ENCODE data around the gene UBE2D2. TPM values are rescaled to one million over a fixed set of nuclear protein-coding genes. Genes with fewer than 3 reads are reported as not detected.
A peak's percentile ranks its signal among the peaks of the same experiment; 100 is the strongest.
"Not testable (repeated sequence)": the region's sequence is repeated elsewhere in the genome, so short reads cannot be mapped to it uniquely, and the experiment has no call there.

The UBE2D2 gene
- total RNA-seq, 2 donors from 2014 or later, result 176 to 190 TPM

DNA sequence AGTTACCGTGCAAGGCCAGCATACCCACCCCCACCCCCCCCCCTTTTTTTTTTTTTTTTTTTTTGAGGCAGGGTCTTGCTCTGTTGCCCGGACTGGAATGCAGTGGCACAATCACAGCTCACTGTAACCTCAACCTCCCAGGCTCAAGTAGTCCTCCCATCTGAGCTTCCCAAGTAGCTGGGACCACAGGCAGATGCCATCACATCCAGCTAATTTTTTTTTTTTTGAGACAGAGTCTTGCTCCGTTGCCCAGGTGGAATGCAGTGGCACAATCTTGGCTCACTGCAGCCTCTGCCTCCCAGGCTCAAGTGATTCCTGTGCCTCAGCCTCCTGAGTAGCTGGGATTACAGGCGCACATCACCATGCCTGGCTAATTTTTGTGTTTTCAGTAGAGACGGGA lies 64.3 kb downstream of the UBE2D2 start:
- H3K9me3 Mint-ChIP-seq, ATAC-seq: not testable (repeated sequence)
- peaks cover 14% of the 10 kb centered on the region for H3K36me3 Mint-ChIP-seq

DNA sequence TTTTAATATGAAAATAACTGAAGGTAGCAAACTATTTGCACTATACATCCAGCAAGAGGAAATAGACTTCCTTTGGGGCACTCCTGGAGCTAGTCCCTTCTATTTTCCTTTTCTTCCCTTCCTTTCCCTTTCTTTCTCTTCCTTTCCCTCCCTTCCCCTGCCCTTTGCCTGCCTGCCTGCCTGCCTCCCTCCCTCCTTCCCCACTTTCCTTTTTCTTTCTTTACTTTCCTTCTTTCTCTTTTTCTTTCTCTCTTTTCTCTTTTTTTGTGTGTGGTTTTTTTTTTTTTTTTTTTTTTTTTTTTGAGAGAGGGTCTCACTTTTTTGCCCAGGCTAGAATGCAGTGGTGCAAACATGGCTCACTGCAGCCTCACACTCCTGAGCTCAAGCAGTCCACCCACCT lies 69.7 kb downstream of the UBE2D2 start:
- H3K27ac Mint-ChIP-seq, result no peak overlapping the region
- ATAC-seq (no peak), DNase-seq (ENCODE audit: low spot score) (no peak)
- no peak overlapping the region for H3K4me3 Mint-ChIP-seq
- peaks cover 23 to 27% of the 10 kb centered on the region in 2 donors for H3K4me1 Mint-ChIP-seq (ENCODE audit: low read depth in 2 of 2)
- peaks cover 9% of the 10 kb centered on the region for H3K36me3 Mint-ChIP-seq
- H3K27me3 Mint-ChIP-seq, result no peaks in the 10 kb centered on the region
- H3K9me3 Mint-ChIP-seq, result no peaks in the 10 kb centered on the region

More for the DNA sequence above, 64.3 kb downstream of the UBE2D2 start:
- H3K27me3 Mint-ChIP-seq; DNase-seq (ENCODE audit: low spot score); H3K27ac Mint-ChIP-seq; H3K4me3 Mint-ChIP-seq; H3K4me1 Mint-ChIP-seq (ENCODE audit: low read depth in 2 of 2): not testable (repeated sequence)

DNA sequence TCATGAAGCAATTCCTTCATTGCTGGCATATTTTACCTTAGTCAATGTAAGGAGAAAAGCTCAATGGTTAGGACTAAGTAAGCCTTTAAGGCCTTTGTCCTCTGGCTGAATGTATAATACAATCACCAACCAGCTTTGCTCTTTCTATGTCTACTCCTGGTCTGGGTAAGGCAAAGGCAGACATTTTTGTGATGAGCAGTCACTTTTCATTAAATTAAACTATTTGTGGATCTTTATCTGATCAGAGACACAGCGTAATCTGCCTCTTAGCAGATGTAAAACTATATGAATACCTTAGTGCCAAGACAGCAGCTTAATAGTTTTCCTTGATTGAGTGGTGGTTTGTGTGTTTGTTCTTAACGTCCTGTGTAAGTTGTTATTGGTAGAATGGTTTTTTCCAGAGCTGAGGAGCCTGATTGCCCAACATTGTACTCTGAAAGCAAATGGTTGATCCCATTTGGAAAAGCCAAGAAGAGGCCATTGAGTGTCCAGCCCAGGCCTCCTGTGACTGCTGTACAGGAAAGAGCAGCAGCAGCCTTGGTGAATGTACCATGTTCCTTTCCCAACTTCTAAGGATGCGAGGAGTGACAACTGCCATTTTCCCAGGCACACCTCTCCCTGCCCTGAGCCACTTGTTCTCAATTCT lies 70.5 kb downstream of the UBE2D2 start:
- Mint-ChIP-seq H3K9me3 (no peaks in the 10 kb centered on the region), H3K4me3 (no peak overlapping the region), H3K36me3 (peaks cover 8% of the 10 kb centered on the region), H3K4me1 (ENCODE audit: low read depth in 2 of 2) (peaks cover 31 to 34% of the 10 kb centered on the region in 2 donors), H3K27me3 (no peaks in the 10 kb centered on the region), H3K27ac (no peak overlapping the region)
- ATAC-seq (no peak), DNase-seq (ENCODE audit: low spot score) (no peak)

DNA sequence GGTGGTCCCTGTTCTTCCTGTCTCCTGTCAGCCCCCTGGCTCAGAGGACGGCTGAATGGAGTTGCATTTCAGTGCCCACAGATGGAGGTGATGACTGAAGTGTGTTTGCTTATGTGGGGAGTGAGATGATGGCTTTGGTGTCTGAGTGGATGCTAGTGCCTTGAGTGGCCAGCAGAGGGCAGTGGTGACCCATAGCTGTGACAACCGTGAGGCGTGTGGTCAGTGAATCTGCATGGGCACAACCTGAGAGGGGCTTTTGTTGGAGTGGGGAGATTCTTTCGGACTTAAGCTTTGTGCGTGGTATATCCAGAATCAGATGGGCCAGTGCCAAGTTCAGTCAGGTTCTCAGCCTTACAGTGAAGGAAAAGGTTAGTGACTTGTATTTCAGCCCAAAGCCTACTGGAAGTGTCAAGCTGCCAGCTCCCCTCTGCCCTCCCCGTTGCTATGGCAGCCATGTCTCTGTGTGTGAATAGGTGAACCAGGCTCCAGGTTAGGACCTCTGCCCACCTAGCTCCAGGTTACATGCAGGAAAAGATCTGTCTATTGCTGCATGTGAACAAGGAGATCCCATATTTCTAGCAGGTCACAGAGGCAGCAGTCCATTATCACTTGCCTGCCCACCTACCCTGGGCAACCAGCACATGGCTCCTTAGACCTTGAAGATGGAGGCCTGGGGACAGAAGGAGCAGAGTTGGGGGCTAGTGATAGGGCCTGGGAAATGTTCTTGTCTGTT lies 72.3 kb downstream of the UBE2D2 start:
- H3K4me1 Mint-ChIP-seq (ENCODE audit: low read depth in 2 of 2), result peaks cover 33 to 40% of the 10 kb centered on the region in 2 donors
- no peaks in the 10 kb centered on the region for H3K9me3 Mint-ChIP-seq
- H3K27ac Mint-ChIP-seq, result peak overlapping the region; percentile 1 to 4
- no peaks in the 10 kb centered on the region for H3K36me3 Mint-ChIP-seq
- DNase-seq (ENCODE audit: low spot score) (no peak), ATAC-seq (peak; percentile 48 to 62)
- no peak overlapping the region for H3K4me3 Mint-ChIP-seq
- no peaks in the 10 kb centered on the region for H3K27me3 Mint-ChIP-seq

DNA sequence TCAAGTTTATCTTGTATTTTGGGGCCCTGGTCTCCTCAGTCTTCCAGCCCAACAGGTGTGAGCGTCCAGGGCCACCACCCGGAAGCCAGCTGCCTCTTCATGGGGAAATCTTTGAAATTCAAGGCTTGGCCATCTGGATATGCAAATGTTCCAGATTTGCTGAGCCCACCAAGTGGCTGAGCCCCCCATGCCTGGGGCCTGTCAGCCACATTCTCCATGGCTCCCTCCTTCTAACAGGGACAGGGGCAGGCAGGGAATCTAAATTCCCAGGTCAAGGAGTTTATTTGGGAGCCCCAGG lies 72.8 kb downstream of the UBE2D2 start:
- Mint-ChIP-seq H3K4me3 (no peak overlapping the region), H3K36me3 (no peaks in the 10 kb centered on the region), H3K27me3 (no peaks in the 10 kb centered on the region), H3K9me3 (no peaks in the 10 kb centered on the region), H3K27ac (peak overlapping the region in 1 of 2 donors; percentile 1), H3K4me1 (ENCODE audit: low read depth in 2 of 2) (peaks cover 33 to 44% of the 10 kb centered on the region in 2 donors)
- DNase-seq (ENCODE audit: low spot score), result no peak
- ATAC-seq, result no peak

DNA sequence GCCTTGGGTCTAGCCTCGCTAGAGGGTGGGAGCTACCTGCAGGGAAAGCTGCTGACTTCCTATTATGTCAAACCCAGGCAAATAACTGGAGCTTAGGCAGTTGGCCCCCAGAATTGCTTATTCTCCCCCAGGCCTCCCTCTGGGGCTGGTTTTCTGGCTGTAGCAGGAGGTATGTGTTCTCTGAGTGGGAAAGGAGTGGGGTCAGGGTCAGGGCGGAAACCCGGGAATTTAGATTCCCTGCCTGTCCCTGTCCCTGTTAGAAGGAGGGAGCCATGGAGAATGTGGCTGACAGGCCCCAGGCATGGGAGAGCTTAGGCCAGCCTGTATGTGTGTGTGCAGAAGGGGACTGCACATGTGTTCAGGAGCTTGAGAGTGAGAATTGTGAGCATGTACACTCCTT lies 73.4 kb downstream of the UBE2D2 start:
- ATAC-seq (no peak), DNase-seq (ENCODE audit: low spot score) (no peak)
- Mint-ChIP-seq H3K4me3 (no peak overlapping the region), H3K27me3 (no peaks in the 10 kb centered on the region), H3K27ac (peak overlapping the region; percentile 93 to 95), H3K36me3 (no peaks in the 10 kb centered on the region), H3K4me1 (ENCODE audit: low read depth in 2 of 2) (peaks cover 33 to 46% of the 10 kb centered on the region in 2 donors), H3K9me3 (no peaks in the 10 kb centered on the region)

DNA sequence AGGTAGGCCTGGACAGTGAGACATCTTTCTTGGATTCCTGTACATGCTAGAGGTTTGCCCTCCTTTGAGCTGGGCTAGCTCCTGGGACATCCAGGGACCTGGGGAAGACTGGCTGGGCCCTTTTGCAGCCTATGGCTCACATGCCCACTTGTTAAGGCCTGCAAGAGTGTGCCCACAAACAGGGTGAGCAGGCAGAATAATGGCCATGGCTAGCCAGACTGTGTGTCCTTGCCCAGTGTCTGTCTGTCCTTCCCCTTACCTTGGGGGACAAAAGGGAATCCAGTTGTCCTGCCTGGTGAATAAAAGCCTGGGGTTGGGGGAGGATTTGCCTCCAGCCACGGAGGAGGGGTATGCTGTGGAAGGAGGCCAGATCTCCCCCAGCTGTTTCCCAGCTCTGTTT lies 74.1 kb downstream of the UBE2D2 start:
- H3K9me3 Mint-ChIP-seq, result no peaks in the 10 kb centered on the region
- H3K36me3 Mint-ChIP-seq, result no peaks in the 10 kb centered on the region
- H3K27ac Mint-ChIP-seq, result peak overlapping the region; percentile 93 to 95
- peak overlapping the region; percentile 68 for H3K4me3 Mint-ChIP-seq
- ATAC-seq, result no peak
- no peaks in the 10 kb centered on the region for H3K27me3 Mint-ChIP-seq
- H3K4me1 Mint-ChIP-seq (ENCODE audit: low read depth in 2 of 2), result peaks cover 33 to 47% of the 10 kb centered on the region in 2 donors
- DNase-seq (ENCODE audit: low spot score), result no peak

DNA sequence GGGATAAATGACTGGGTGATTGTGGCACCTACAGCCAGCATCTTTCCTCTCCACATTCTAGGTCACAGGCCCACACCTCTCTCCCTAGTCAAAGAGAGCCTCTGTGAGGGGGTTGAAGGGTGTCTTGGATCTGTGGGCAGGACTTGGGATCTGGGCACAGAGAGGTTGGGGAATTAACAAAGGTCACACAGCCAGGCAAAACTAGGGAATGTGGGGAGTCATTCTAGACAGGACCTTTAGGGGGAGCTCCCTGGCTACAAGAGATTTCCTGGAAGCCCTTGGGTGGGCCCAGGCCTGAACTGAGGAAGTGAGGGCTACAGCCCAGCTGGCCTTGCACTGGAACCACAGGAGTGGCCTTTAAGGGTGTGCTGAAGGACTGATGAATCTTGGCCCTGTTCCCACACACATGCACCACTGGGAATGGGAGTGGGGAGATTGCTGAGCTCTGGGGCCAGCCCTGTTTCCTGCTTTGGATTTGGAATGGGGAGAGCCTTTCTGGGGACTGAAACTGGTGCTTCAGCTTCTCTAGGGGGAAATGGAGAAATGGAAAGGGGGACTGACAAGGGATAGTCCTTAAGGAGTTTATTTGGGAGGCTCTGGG lies 74.6 kb downstream of the UBE2D2 start:
- ATAC-seq, result no peak
- Mint-ChIP-seq H3K27me3 (no peaks in the 10 kb centered on the region), H3K9me3 (no peaks in the 10 kb centered on the region), H3K4me1 (ENCODE audit: low read depth in 2 of 2) (peaks cover 33 to 47% of the 10 kb centered on the region in 2 donors), H3K27ac (peak overlapping the region; percentile 93 to 95), H3K4me3 (peak overlapping the region; percentile 68), H3K36me3 (no peaks in the 10 kb centered on the region)
- DNase-seq (ENCODE audit: low spot score), result no peak

DNA sequence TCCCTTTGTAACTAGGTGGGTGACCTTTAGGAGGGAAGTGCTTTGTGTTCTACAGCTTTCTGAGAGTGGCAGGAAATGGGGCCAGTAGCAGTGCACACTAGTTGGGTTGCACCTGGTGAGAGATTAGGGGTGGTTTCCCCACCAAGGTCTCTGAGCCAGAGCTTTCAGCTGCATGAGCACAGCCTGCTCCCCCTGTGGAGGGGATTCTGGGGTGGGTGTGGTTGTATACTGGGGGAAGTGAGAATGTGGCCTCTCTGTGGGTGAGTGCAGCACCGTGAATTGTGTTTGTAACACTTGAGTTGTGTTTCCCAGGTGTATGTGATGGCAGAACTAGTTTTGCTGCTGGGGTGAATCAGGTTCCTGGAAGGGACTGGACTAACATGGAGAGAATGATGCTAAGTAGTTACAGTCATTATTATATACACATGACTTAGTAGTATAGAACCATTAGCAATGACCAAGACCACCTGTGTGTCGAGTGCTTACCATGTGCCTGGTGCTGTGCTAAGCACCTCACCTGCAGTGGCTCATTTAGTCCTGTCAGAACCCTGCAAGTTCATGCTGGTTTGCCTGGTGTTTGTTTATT lies 75.2 kb downstream of the UBE2D2 start:
- ATAC-seq (peak; percentile 25 to 35), DNase-seq (ENCODE audit: low spot score) (no peak)
- Mint-ChIP-seq H3K27ac (peak overlapping the region; percentile 93 to 95), H3K4me3 (peak overlapping the region; percentile 68), H3K4me1 (ENCODE audit: low read depth in 2 of 2) (peaks cover 33 to 47% of the 10 kb centered on the region in 2 donors), H3K36me3 (no peaks in the 10 kb centered on the region), H3K27me3 (no peaks in the 10 kb centered on the region), H3K9me3 (no peaks in the 10 kb centered on the region)

DNA sequence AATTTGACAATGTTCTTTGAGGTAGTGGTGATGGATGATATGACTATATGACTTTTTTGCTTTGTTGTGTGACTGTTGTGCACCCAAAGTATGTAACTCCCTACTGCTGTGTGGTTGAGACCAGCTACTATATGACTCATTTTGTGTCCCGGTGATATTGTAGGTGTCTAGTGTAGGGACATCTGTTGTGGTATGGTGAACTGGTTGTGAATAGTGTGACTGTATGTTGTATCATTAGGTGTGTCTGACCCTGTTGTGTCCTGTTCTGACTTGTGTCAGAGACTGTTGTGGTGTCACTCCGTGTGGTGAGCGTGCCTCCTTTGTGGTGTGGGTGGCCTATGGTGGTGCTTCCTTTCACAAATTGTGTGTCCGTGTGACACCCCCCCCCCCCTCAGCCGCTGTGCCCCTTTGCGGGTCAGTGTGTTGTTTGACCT lies 75.9 kb downstream of the UBE2D2 start:
- no peak for DNase-seq (ENCODE audit: low spot score)
- H3K36me3 Mint-ChIP-seq, result no peaks in the 10 kb centered on the region
- no peaks in the 10 kb centered on the region for H3K9me3 Mint-ChIP-seq
- peaks cover 33 to 50% of the 10 kb centered on the region in 2 donors for H3K4me1 Mint-ChIP-seq (ENCODE audit: low read depth in 2 of 2)
- ATAC-seq, result peak; percentile 78 to 88
- no peaks in the 10 kb centered on the region for H3K27me3 Mint-ChIP-seq
- peak overlapping the region; percentile 68 for H3K4me3 Mint-ChIP-seq
- peak overlapping the region; percentile 93 to 95 for H3K27ac Mint-ChIP-seq

DNA sequence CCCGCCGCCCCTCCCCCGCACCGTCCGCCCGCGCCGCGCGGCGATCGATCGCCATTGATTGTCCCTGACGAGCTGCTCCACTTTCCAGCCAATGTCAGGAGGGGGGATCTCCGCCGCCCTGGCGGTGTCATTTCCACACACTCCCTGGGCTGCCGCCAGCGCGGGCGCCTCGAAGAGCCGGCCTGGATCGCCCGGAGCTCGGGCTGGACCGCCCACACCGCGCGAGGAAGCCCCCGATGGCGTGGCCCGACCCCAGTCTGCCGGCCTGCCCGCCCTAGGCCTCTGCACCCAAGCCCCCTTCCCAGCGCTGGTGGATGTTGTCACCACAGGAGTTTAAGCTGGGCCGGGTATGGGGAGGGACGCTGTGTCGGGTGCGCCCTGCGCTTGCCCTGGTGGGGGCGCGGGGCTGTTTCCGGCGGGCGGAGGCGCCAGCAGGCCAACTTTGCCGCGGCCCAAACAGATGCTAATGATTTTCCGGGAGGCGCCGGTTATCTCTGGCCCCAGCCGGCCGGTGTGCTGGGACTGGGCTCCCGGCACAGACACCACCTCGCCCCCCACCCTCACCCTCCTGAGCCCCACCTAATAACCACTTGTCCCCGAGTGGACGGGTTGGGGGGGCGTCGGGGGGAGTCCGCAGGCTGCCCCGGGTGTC lies 76.4 kb downstream of the UBE2D2 start:
- Mint-ChIP-seq H3K27me3 (no peaks in the 10 kb centered on the region), H3K4me1 (ENCODE audit: low read depth in 2 of 2) (peaks cover 33 to 50% of the 10 kb centered on the region in 2 donors), H3K27ac (peak overlapping the region; percentile 93 to 95), H3K36me3 (no peaks in the 10 kb centered on the region), H3K9me3 (no peaks in the 10 kb centered on the region), H3K4me3 (peak overlapping the region; percentile 68)
- ATAC-seq (peak; percentile 67 to 85), DNase-seq (ENCODE audit: low spot score) (no peak)

DNA sequence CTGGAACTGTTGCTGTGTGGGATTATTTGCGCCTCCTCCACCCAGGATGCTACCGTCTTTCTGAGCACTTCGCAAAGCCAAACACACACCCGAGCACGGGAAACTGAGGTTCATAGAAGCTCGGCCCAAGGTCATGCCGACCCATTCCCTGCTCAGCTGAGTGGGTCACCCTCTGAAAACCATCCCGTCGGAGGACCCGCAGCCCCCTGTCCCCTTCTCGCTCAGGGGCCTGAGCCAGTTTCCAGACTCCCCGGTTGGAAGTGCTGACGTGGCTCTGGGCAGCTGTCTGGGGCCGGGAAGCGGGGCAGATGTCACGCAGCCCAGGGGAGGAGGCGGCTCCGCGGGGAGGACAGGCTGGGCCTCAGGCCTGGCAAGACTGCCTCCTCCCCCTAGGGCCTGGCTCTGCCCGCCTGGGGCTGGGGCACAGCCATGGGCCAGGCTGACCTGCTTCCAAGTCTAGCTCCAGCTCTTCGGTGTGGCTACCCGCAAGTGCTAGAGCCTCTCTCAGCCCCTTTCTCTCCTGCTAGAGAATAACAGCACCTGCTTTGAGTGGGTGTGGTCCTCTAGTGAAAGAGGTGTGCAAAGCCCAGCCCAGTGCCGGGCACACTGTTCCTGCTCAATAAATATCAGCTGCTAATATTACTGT lies 77.1 kb downstream of the UBE2D2 start:
- Mint-ChIP-seq H3K36me3 (no peaks in the 10 kb centered on the region), H3K4me3 (peak overlapping the region; percentile 68), H3K9me3 (no peaks in the 10 kb centered on the region), H3K4me1 (ENCODE audit: low read depth in 2 of 2) (peaks cover 31 to 48% of the 10 kb centered on the region in 2 donors), H3K27me3 (no peaks in the 10 kb centered on the region), H3K27ac (peak overlapping the region; percentile 66 to 83)
- ATAC-seq (peak in 1 of 2 donors; percentile 24), DNase-seq (ENCODE audit: low spot score) (no peak)

Data from natural killer cell treated with Interleukin-12 subunit alpha and Interleukin-12 subunit beta and Interleukin-15 and Interleukin-18, amount 100 ng/mL, for 72 hours (primary cell).